ENCODE measurements around the gene AJAP1. TPM values are rescaled to one million over a fixed set of nuclear protein-coding genes. Genes with fewer than 3 reads are reported as not detected.

AJAP1 gene
- polyA plus RNA-seq, 1 of the 3 experiments (the other 2 are of a cell fraction) = not detected

DNA sequence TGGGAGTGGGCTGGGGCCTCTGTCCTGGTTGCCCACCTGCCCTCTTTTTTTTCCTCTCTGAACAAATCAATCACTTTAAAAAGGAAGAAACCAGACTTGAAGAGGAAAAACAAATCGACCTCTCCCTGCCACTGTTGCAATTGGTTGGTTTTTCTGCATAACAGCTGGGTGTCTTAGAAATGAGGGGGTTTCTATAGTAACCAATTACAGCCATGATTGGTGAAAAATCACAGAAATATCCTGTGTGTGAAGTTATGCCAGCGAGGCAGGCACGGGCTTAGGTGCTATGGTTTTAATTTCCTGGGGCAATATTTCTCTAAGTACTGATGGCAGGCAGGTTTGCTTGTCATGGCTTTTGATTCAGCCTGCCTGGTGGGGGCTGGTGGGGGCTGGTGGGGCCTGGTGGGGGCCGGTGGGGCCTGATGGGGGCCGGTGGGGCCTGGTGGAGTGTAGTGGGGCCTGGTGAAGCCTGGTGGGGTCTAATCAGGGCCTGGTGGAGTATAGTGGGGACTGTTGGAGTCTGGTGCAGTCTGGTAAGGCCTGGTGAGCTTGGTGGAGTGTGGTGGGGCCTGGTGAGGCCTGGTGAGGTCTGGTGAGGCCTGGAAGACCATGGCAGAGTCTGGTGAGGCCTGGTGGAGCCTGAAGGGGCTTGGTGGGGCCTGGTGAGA, 54.6 kb downstream of the AJAP1 start:
- no peaks in the 10 kb centered on the region for H3K9me2 ChIP-seq
- ChIA-PET CTCF (no interaction called here), POLR2A (no interaction called here)
- H2AFZ ChIP-seq (ENCODE audit: low read depth) = no peak overlapping the region
- H3K4me1 ChIP-seq (ENCODE audit: control insufficient read depth in 1 of 2, insufficient read depth in 2 of 2, low read depth in 1 of 2, low read length in 1 of 2) = peaks cover 0 to 3% of the 10 kb centered on the region in 2 experiments; a peak in 1 of 4 replicates
- no peaks in the 10 kb centered on the region for H4K20me1 ChIP-seq (ENCODE audit: insufficient read depth)
- H3K9me3 ChIP-seq = no peaks in the 10 kb centered on the region
- no peak overlapping the region for H3K4me2 ChIP-seq
- H3K27me3 ChIP-seq (ENCODE audit: insufficient read depth) = no peaks in the 10 kb centered on the region
- no peak overlapping the region for H3K4me3 ChIP-seq (ENCODE audit: low read depth in 2 of 2, low read length in 1 of 2)
- H3K9ac ChIP-seq = no peak overlapping the region
- WGBS (ENCODE audit: low lambda C conversion rate) = 35% methylated on average over 3 of the region's 5 CpGs
- no peaks in the 10 kb centered on the region for H3K79me2 ChIP-seq (ENCODE audit: insufficient read depth)
- H3F3A ChIP-seq (replicated peaks; ENCODE audit: insufficient read depth) = no peaks in the 10 kb centered on the region
- H3K36me3 ChIP-seq (replicated peaks in 1 of 2; ENCODE audit: control insufficient read depth in 1 of 2, insufficient read depth in 2 of 2, low read length in 1 of 2) = no peaks in the 10 kb centered on the region
- TF ChIP-seq FOSL2 (IDR thresholded peaks at IDR 0.05; ENCODE audit: borderline replicate concordance, low read depth) (no peak), MEF2A (IDR thresholded peaks at IDR 0.05; ENCODE audit: borderline replicate concordance, low read depth) (no peak), EP300 (IDR thresholded peaks at IDR 0.05; ENCODE audit: borderline replicate concordance in 1 of 2, low read depth in 1 of 2, low read length in 1 of 2) (no peak), TCF12 (IDR thresholded peaks at IDR 0.05) (no peak), FOXM1 (IDR thresholded peaks at IDR 0.05; ENCODE audit: low read depth) (no peak), RXRA (IDR thresholded peaks at IDR 0.05; ENCODE audit: borderline replicate concordance, low read depth) (no peak), JUND (IDR thresholded peaks at IDR 0.05) (no peak), NRF1 (IDR thresholded peaks at IDR 0.05; ENCODE audit: low read depth, low read length) (no peak), POLR2AphosphoS5 (IDR thresholded peaks at IDR 0.05; ENCODE audit: low read depth, low read length) (no peak), GATA2 (CRISPR knock-in tag; IDR thresholded peaks at IDR 0.05) (no peak), FOXJ3 (CRISPR knock-in tag; IDR thresholded peaks at IDR 0.05) (no peak), RFX5 (IDR thresholded peaks at IDR 0.05; ENCODE audit: low read length) (no peak)
- TF ChIP-seq, protein P1, sequence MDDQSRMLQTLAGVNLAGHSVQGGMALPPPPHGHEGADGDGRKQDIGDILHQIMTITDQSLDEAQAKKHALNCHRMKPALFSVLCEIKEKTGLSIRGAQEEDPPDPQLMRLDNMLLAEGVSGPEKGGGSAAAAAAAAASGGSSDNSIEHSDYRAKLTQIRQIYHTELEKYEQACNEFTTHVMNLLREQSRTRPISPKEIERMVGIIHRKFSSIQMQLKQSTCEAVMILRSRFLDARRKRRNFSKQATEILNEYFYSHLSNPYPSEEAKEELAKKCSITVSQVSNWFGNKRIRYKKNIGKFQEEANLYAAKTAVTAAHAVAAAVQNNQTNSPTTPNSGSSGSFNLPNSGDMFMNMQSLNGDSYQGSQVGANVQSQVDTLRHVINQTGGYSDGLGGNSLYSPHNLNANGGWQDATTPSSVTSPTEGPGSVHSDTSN (IDR thresholded peaks at IDR 0.05) = no peak
- TF ChIP-seq, protein P2, sequence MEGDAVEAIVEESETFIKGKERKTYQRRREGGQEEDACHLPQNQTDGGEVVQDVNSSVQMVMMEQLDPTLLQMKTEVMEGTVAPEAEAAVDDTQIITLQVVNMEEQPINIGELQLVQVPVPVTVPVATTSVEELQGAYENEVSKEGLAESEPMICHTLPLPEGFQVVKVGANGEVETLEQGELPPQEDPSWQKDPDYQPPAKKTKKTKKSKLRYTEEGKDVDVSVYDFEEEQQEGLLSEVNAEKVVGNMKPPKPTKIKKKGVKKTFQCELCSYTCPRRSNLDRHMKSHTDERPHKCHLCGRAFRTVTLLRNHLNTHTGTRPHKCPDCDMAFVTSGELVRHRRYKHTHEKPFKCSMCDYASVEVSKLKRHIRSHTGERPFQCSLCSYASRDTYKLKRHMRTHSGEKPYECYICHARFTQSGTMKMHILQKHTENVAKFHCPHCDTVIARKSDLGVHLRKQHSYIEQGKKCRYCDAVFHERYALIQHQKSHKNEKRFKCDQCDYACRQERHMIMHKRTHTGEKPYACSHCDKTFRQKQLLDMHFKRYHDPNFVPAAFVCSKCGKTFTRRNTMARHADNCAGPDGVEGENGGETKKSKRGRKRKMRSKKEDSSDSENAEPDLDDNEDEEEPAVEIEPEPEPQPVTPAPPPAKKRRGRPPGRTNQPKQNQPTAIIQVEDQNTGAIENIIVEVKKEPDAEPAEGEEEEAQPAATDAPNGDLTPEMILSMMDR (IDR thresholded peaks at IDR 0.05) = no peak
- no peak for DNase-seq
- no peak overlapping the region for H3K27ac ChIP-seq (ENCODE audit: low read depth in 2 of 2, low read length in 1 of 2)

DNA sequence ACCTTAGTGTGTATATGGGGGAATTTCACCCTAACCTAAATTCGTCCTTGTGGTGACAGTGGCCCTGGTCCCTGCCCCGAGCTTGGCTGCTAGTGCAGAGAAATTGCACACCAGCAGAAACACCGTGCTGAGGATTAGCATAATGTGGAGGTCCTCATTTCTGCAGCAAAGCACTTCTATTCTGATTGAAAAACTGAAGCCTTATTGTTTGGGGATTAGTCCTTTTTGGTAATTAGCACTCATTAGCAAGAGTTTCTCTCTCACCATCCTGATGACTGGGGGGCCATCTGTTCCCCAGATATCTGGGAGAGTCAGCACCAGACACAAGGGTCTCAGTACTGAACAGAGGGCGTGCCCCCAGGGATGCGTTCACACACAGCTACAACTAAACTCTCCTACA, 55.2 kb downstream of the AJAP1 start:
- H3K79me2 ChIP-seq (ENCODE audit: insufficient read depth) = no peaks in the 10 kb centered on the region
- no peak for DNase-seq
- no peaks in the 10 kb centered on the region for H3K27me3 ChIP-seq (ENCODE audit: insufficient read depth)
- no peak overlapping the region for H3K27ac ChIP-seq (ENCODE audit: low read depth in 2 of 2, low read length in 1 of 2)
- no peak for TF ChIP-seq POLR2AphosphoS5 (IDR thresholded peaks at IDR 0.05; ENCODE audit: low read depth, low read length)
- no peaks in the 10 kb centered on the region for H3K36me3 ChIP-seq (replicated peaks in 1 of 2; ENCODE audit: control insufficient read depth in 1 of 2, insufficient read depth in 2 of 2, low read length in 1 of 2)
- CTCF ChIA-PET = no interaction called here
- no peaks in the 10 kb centered on the region for H4K20me1 ChIP-seq (ENCODE audit: insufficient read depth)
- no peak overlapping the region for H3K4me2 ChIP-seq
- no peak overlapping the region for H3K4me3 ChIP-seq (ENCODE audit: low read depth in 2 of 2, low read length in 1 of 2)
- H3K4me1 ChIP-seq (ENCODE audit: control insufficient read depth in 1 of 2, insufficient read depth in 2 of 2, low read depth in 1 of 2, low read length in 1 of 2) = peaks cover 0 to 3% of the 10 kb centered on the region in 2 experiments; a peak in 1 of 4 replicates
- no peaks in the 10 kb centered on the region for H3F3A ChIP-seq (replicated peaks; ENCODE audit: insufficient read depth)
- POLR2A ChIA-PET = no interaction called here
- no peaks in the 10 kb centered on the region for H3K9me3 ChIP-seq
- no peak overlapping the region for H3K9ac ChIP-seq
- WGBS (ENCODE audit: low lambda C conversion rate) = 48% methylated on average over 4 of the region's 5 CpGs
- no peaks in the 10 kb centered on the region for H3K9me2 ChIP-seq
- H2AFZ ChIP-seq (ENCODE audit: low read depth) = no peak overlapping the region

Data from SK-N-SH (cell line).